NCI-H524 treated with DMSO at 0.1 percent for 48 hours (cell line): Measurements from ENCODE around the gene ANAPC4.

Experiments used
- DNase-seq: peaks from one replicate; lab custom pipeline; 2025; lab: John Stamatoyannopoulos, UW

The ANAPC4 gene

DNA sequence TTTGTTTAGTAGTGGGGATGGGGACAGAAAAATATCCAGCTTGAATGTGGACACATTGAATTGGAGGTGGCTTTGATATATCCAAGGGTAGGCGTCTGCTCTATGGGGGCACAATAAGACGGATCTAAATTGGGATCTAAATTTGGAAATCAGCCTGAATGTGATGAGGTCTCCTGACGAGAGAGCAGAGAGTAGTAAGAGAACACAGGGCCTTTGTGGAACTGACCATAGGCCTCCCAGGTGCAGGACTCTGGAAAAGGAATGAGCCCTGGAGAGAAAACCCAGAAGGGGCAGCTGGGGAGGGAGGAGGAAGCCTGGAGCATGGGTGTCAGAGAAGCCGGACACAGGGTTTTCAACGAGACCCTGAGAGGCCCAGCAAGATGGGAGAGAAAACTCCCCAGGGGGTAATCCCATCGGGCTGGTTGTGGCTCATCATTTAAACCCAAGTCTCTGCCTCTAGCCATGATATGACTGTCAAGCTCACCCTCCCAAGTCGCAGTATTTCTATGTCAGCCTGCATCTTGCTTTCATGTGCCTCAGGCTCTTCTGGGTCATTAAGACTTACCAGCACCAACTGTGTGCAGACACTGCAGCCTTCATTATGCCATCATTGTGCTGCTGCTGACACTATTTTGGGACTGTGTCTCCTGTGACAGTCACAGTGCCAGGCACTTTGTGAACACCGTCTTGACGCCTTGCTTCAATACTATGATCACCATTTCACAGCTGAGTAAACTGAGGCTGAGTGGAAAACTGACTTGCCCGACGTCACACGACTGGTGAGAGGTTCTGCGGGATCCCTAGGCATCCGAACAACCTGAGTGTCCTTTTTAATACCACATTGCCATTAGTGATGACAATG, 57.1 kb downstream of the ANAPC4 start:
- no peak for DNase-seq

DNA sequence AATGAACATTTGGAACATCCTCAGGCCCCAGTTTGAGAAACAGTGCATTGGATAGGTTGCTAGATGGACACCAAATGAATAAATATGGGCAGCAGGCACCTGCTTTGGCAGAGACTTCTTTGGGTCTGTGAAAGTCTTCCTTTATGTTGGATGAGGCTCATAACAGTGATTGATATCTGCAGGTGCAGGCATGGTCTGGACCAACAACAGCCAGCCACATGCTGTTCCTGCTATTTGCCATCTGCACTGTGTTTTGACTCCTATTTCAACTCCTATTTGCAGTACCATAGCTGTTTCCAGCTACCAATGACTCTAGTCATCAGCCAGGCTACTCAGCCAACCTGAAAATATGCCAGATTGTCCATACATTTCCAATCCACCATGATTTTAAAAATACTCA, 60.9 kb downstream of the ANAPC4 start:
- DNase-seq: no peak

DNA sequence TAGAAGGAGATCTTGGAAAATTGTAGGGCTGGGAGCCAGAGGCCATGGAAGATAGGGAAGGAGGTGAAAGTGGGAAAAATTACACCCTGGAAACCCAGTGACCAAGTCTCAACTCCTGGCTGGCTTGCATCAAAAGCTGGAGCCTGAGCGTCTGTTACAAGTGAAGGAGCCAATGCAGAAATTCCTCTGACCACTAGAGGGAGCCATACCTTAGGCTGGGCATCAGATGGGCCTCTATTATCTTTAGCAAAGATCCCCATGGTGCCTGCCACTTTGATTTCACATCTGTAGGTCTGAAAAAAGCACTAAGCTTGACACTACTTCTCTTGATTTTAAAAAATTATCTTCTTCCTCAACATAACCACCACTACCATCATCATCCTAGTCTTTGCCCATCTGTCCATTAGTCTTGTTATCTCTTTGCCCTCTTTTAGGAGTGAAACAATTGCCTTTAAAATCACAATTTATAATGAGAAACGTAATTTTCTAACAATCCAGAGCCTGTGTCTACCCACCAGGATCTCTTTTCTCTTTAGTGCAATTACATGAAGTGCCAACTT, 62.9 kb downstream of the ANAPC4 start:
- DNase-seq: peak; percentile 51

DNA sequence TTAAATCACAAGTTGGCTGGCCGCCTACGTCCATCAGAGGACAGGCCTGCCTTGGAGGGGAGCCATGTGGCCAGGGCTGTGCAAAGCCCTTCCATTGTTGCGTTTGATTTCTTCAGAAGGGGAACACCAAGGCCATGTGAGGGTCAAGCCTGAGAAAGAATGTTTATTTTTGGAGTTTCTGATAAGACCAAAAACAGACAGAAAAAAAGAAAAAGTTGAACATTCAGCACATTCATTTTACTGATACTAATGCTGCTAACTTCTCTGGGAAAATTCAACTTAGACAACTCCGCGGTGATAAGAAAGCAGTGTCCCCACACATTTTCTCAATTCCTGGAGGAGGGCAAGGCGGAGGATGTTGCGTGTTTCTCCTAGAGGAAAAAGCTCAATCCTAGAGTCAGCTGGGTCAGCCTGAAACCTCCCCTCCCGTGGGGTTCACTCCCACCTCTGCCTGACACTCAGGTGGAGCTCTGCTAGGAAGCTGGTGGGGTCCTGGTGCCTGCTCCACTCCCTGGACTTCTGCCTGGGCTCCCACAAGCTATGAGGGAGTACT, 63.5 kb downstream of the ANAPC4 start:
- no peak for DNase-seq

DNA sequence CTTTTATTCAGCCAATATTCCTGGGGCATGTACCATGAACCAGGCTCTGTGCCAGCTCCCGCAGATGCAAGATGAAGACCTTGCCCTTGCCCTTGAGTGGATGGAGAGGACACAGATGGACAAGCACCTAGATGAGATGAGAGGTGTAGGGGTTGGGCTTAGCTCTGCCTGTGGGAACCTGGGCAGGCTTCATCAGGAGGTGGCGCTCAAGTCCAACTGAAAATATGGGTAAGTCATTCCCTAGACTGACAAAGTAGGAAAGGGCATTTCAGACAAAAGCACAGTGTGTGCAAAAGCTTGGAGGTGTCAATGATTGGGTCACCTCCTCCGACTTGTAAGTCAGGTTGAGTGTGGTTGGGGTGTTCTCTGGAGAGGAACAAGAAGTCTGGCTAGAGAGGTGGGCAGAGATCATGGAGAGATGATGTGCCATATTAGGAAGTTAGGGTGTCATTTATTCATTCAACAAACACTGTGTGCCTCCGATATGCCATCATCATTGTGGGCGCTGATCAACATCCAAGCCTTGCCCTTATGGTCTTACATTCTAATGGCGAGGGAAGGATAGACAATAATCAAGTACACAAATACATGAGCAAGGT, 64.6 kb downstream of the ANAPC4 start:
- DNase-seq: peak; percentile 74

DNA sequence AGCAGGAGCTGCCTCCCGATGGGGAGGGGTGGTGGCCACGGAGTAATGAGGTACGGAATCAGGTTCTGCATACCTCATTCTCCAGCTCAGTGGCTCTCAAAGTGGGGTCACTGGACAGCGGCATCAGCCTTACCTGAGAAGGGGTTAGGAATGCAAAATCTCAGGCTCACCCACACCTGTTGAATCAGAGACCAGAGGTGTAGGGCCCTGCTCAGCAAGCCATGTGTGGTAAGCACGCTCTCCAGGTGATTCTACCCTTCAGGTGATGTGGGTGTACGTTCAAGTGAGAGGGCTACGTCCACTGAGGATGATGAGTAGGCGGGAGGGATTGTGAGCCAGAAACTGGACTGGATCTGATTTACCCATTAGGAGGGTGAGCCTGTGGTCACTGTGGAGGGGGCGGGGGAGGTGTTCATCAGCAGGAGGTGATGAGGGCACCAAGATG, 65.8 kb downstream of the ANAPC4 start:
- DNase-seq: no peak

DNA sequence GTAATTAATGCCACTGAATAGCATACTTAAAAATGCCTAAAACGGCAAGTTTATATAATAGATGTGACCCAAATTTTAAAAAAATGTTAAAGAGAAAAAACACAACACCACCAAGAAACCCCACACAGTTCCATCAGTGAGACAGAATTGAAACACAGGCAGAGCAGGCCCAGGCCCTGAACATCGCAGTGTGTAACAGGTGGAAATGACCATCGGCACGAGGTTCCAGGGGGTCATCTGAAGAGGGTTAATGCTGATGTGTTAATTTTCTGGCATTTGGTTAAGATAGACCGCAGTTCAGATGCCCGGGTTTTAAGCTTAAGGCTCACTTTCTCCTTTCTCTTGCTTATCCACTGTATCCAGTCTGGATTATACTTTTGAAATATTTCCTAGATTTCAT, 66.8 kb downstream of the ANAPC4 start:
- DNase-seq: no peak

DNA sequence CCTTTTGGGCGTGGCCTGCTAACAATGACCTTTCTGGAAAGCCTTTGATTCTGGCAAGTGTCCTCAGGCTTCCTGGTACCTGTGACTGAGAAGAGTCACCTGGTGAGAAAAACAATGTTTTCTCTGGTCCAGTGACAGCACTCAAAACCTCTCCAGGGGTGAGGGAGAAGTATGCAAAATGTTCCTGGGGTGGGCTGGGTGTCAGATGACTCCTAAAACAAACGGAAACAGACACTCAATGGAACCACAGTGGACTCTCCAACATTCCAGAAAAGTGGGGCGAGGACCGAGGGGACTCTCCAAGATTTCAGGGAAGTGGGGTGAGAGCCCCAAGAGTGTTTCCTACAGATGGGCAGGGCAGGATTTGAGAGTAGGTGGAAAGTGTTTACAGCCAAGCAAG, 69.5 kb downstream of the ANAPC4 start:
- no peak for DNase-seq

DNA sequence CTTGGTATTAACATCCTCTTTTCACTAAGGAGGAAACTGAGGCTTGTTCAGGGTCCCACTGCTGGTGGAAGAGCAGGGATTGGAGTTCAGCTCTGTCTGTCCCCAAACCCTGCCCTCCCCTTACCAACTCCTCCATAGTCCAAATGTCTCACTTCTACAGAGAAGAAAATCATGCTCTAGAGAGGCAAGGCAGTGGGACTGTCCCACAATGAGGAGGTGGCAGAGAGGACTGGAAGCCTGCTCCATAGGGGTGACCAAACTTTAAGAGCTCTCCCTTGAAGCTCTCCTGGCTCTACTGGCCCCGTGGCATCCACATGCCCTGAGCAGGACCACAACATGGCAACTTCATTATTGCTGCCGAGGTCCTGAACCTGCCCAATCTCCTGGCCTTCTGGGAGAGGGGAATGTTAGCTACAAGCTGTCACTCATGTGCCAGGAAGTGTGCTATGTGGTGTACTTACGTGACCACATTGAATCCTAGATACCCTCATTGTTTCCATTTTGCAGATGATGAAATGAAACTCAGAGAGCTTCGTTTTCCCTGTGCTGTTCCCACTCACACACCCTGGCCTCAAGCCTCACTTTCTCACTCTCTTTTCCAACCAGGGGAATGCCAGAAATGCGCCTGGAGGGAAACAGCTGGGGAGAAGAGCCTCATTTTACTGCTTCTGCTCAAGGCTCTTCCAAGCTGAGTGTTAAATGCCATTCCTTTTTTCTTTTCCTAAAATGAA, 71.5 kb downstream of the ANAPC4 start:
- no peak for DNase-seq

DNA sequence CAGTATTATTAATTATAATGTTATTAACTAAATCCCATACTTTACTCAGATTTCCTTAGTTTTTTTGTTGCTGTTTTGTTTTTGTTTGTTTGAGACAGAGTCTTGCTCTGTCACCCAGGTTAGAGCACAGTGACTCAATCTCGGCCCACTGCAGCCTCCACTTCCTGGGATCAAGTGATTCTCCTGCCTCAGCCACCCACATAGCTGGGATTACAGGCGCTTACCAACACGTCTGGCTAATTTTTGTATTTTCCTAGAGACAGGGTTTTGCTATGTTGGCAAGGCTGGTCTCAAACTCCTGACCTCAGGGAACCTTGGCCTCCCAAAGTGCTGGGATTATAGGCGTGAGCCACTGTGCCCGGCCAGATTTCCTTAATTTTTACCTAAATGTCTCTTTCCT, 72.2 kb downstream of the ANAPC4 start:
- no peak for DNase-seq

DNA sequence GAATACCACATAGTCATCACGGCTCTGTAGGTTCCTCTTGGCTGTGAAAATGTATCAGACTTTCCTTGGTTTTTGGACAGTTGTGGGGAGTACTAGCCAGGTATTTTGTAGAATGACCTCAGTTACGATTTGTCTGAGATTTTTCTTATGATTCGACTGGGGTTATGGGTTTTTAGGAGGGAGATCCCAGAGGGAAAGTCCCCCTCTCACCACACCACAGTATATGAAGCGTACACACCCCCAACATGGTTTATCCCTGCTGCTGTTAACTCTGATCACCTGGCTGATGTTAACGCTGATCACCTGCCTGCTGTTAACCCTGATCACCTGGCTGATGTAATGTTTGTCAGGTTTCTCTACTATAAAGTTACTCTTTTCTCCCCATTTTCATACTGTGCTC, 72.6 kb downstream of the ANAPC4 start:
- DNase-seq: no peak

DNA sequence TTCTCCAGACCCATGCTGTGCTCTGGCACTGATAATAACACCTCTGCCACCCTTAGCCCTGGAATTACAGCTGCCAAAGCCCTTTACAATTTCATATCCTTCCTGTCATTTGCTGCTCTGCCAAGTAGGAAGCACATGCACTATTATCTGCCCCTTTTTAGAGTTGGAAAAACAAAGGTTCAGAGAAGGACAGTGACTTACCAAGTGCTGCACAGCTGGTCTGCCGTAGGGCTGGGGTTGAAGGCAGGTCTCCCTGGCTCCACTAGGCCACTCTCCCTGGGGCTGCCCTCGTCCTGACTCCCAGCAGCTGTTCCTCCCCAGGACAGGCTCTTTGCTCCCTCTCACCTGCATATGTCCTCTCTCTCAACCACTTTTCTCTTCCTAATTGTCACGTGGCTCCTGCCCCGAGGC, 73.4 kb downstream of the ANAPC4 start:
- no peak for DNase-seq

DNA sequence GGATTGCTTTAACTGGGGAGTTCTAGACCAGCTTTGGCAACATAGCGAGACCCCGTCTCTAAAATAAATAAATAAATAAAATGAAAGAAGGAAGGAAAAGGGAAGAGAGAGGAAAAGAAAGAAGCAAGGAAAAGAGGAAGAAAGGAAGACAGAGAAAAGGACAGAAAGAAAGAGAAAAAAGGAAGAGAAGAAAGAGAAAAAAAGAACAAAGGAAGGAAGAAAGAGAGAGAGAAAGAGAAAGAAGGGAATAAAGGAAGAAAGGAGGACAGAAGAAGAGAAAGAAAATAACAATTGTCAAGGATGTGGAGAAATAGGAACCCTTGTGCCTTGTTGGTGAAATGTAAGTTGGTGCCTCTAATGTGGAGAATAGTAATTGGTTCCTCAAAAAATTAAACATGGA, 74.6 kb downstream of the ANAPC4 start:
- DNase-seq: no peak

DNA sequence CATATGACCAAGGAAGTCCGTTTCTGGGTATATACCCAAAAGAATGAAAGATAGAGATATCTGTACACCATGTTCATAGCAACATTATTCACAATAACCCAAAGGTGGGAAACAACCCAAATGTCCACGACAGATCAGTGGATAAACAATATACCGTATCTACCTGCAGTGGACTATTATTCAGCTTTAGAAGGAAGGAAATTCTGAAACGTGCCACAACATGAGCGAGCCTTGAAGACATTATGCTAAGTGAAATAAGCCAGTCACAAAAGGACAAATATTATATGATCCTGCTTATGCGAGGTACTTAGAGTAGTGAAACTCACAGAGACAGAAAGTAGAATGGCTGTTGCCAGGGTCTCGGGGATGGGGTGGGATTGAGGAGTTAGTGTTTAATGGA, 75.0 kb downstream of the ANAPC4 start:
- DNase-seq: no peak

DNA sequence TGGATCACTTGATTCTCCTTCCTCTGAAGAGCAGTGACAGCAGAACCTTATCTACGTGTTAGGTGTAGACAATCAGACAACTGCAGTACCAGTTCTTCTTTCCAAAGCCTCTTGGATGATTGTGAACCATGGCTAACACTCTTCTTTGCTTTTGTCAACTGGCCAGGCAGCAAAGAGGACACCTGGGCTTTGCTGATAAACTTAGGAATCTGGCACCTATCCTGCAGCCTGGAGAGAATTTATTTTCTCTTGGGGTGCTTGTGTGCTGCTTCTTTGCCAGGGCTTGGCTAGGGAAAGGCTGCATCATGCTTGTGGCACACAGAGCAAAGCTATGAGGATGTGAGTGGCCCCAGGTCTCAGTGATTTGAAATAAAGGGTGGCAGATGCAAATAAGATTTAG, 77.4 kb downstream of the ANAPC4 start:
- DNase-seq: no peak

DNA sequence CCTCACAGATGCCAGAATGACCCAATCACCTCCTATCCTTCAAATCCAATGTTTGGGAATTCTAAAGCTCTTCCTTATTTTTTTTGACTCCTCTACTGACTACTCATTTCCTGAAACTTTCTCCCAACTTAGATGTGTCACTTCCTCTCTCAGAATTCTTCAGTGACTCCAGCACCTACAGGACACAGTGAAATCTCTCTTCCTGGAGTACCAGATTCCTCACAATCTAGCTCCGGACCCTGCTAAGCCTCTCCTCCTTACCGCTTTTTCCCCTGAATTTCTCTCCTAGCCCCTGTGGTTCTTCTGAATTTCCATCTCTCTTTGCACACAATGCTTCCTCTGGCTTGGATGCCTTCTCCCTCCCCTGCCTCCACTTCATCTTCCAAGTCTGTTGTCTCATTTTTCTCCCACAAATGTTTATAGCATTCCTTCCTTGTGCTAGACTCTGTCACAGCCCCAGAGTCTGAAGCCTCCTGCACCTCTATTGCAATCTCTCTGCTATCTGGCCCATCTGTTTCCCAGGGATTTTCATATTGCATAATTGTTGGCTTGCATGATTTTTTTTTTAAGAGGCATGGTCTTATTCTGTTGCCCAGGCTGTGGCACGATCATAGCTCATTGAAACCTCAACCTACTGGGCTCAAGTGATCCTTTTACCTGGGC, 80.1 kb downstream of the ANAPC4 start:
- DNase-seq: peak; percentile 53

DNA sequence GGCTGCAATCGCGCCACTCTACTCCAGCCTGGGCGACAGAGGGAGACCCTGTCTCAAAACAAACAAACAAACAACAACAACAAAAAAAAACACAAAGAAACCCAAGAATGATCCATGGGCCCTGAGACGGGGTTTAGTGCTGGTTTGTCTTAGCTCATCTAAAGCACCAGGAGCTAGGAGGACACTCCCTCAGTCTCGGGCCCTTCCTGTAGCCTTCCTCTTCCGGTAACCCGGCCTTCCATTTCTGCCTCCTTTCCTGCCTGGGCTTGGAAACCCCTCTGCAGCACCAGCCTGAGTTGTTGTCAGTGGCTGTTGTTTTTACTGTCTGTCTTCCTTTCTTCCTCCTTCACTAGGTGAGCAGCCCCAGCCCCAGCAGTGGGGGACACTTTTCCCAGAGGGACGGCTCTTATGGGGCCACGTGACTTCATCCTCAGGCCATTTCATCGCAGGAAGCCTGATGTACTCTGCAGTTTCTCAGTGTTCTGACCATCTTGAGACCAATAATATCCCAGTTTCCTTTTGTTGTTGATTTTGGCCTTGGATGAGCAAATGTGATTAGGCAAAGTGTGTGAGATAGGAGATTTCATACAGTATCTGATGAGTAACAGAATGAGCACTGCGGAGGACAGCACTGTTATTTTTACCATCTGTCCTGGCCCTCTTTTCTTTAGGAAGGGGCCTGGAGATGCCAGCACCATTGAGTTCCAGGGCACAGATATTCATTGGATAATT, 90.1 kb downstream of the ANAPC4 start:
- DNase-seq: no peak

DNA sequence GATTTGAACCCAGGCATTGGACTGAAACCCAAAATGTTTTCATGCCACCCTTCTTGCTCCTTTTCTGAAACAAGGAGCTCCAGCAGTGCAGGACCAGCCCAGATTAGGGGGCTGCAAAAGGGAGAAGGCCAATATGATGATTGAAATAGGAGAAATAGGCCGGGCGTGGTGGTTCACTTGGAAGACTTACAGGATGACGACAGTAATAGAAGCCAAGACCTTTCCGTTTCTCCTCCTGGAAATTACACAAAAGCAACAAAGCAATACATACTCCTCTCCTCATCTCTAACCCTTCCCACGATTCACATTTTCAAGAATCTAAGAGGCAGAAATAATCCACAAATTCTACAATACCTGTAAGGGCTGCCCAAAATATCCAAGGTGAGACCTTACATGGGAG, 90.8 kb downstream of the ANAPC4 start:
- DNase-seq: no peak
